ENCODE data around the gene CD3E. TPM values are rescaled to one million over a fixed set of nuclear protein-coding genes. Genes with fewer than 3 reads are reported as not detected.

CD3E gene
- total and polyA plus RNA-seq, 9 of the 15 experiments (the other 6 are each of a cell fraction or from before 2014, with no cell fraction given), result 0.07 to 0.62 (median 0.19) TPM; not detected in 5

DNA sequence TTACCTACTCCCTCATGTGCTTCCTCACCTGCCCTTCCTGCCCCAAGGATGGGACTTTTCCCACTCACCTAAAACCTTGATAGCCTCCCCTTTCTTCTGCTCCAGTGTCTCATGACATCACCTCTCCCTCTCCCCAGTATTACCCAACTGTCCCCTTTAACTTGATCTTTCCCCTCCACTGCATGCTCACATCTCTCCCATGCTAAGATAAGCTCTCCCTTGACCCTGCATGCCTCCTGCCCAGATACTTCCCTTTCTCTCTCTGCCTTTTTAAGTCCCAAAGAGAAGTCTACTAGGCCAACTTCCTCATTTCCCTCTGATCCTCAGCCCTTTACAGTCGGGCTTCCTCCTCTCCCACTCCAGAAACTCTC, 14.8 kb downstream of the CD3E start (continued):
- TF ChIP-seq JUND (IDR thresholded peaks at IDR 0.05; ENCODE audit: borderline replicate concordance, low read depth, low read length) (peak; percentile 48; the same call in 1 of the 2 replicates), JUND (tag; IDR thresholded peaks at IDR 0.05; ENCODE audit: borderline replicate concordance, low read depth, low read length) (peak; percentile 63; the same call in 2 of the 3 replicates), MCM5 (IDR thresholded peaks at IDR 0.05; ENCODE audit: low read depth) (no peak), CBX3 (IDR thresholded peaks at IDR 0.05; ENCODE audit: borderline replicate concordance in 1 of 2, low read length in 2 of 2) (no peak), HDAC1 (IDR thresholded peaks at IDR 0.05) (peak in 1 of 2 experiments; percentile 35; a peak in 1 of 4 replicates), ZNF274 (IDR thresholded peaks at IDR 0.05; ENCODE audit: borderline replicate concordance, low read depth, low read length) (no peak), MTA3 (IDR thresholded peaks at IDR 0.05; ENCODE audit: borderline replicate concordance) (peak; percentile 66; the same call in 1 of the 2 replicates), LARP7 (IDR thresholded peaks at IDR 0.05) (no peak), SMARCA5 (IDR thresholded peaks at IDR 0.05) (peak; percentile 18; the same call in 1 of the 2 replicates), ZNF586 (CRISPR knock-in tag; conservative IDR thresholded peaks at IDR 0.05) (no peak), CREM (IDR thresholded peaks at IDR 0.05; ENCODE audit: low read depth) (peak; percentile 17; the same call in 1 of the 2 replicates), KLF16 (IDR thresholded peaks at IDR 0.05) (0 out of 2 replicates have a peak, but pooled peaks have one; percentile 5), ESRRA (IDR thresholded peaks at IDR 0.05; ENCODE audit: borderline replicate concordance, low read depth) (peak; percentile 17; the same call in 1 of the 2 replicates), HDAC2 (IDR thresholded peaks at IDR 0.05) (peak; percentile 58; the same call in 1 of the 2 replicates), ZNF75A (CRISPR knock-in tag; IDR thresholded peaks at IDR 0.05) (no peak), FOXK1 (CRISPR knock-in tag; IDR thresholded peaks at IDR 0.05; ENCODE audit: borderline replicate concordance) (0 out of 2 replicates have a peak, but pooled peaks have one; percentile 26), ZNF140 (CRISPR knock-in tag; IDR thresholded peaks at IDR 0.05) (no peak), XRCC3 (IDR thresholded peaks at IDR 0.05) (no peak), ELF2 (CRISPR knock-in tag; IDR thresholded peaks at IDR 0.05) (0 out of 2 replicates have a peak, but pooled peaks have one; percentile 43), EP300 (IDR thresholded peaks at IDR 0.05; ENCODE audit: low read length) (peak; percentile 36; the same call in 1 of the 2 replicates), TRIM24 (IDR thresholded peaks at IDR 0.05) (peak in 1 of 2 experiments; percentile 38; a peak in 1 of 4 replicates)
- TF ChIP-seq, protein P1, sequence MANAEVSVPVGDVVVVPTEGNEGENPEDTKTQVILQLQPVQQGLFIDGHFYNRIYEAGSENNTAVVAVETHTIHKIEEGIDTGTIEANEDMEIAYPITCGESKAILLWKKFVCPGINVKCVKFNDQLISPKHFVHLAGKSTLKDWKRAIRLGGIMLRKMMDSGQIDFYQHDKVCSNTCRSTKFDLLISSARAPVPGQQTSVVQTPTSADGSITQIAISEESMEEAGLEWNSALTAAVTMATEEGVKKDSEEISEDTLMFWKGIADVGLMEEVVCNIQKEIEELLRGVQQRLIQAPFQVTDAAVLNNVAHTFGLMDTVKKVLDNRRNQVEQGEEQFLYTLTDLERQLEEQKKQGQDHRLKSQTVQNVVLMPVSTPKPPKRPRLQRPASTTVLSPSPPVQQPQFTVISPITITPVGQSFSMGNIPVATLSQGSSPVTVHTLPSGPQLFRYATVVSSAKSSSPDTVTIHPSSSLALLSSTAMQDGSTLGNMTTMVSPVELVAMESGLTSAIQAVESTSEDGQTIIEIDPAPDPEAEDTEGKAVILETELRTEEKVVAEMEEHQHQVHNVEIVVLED (CRISPR knock-in tag; IDR thresholded peaks at IDR 0.05), result no peak
- TF ChIP-seq, protein P2, sequence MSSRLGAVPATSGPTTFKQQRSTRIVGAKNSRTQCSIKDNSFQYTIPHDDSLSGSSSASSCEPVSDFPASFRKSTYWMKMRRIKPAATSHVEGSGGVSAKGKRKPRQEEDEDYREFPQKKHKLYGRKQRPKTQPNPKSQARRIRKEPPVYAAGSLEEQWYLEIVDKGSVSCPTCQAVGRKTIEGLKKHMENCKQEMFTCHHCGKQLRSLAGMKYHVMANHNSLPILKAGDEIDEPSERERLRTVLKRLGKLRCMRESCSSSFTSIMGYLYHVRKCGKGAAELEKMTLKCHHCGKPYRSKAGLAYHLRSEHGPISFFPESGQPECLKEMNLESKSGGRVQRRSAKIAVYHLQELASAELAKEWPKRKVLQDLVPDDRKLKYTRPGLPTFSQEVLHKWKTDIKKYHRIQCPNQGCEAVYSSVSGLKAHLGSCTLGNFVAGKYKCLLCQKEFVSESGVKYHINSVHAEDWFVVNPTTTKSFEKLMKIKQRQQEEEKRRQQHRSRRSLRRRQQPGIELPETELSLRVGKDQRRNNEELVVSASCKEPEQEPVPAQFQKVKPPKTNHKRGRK (tag; IDR thresholded peaks at IDR 0.05), result no peak
- TF ChIP-seq, protein P3, sequence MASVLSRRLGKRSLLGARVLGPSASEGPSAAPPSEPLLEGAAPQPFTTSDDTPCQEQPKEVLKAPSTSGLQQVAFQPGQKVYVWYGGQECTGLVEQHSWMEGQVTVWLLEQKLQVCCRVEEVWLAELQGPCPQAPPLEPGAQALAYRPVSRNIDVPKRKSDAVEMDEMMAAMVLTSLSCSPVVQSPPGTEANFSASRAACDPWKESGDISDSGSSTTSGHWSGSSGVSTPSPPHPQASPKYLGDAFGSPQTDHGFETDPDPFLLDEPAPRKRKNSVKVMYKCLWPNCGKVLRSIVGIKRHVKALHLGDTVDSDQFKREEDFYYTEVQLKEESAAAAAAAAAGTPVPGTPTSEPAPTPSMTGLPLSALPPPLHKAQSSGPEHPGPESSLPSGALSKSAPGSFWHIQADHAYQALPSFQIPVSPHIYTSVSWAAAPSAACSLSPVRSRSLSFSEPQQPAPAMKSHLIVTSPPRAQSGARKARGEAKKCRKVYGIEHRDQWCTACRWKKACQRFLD (CRISPR knock-in tag; IDR thresholded peaks at IDR 0.05), result no peak
- TF ChIP-seq, protein P4, sequence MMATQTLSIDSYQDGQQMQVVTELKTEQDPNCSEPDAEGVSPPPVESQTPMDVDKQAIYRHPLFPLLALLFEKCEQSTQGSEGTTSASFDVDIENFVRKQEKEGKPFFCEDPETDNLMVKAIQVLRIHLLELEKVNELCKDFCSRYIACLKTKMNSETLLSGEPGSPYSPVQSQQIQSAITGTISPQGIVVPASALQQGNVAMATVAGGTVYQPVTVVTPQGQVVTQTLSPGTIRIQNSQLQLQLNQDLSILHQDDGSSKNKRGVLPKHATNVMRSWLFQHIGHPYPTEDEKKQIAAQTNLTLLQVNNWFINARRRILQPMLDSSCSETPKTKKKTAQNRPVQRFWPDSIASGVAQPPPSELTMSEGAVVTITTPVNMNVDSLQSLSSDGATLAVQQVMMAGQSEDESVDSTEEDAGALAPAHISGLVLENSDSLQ (IDR thresholded peaks at IDR 0.05), result peak; percentile 14; the same call in 1 of the 2 replicates
- TF ChIP-seq, protein P5, sequence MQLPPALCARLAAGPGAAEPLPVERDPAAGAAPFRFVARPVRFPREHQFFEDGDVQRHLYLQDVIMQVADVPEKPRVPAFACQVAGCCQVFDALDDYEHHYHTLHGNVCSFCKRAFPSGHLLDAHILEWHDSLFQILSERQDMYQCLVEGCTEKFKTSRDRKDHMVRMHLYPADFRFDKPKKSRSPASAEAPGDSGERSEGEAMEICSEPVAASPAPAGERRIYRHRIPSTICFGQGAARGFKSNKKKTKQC (CRISPR knock-in tag; IDR thresholded peaks at IDR 0.05), result no peak

Data from K562 (cell line).